Endothelial cell of umbilical vein (primary cell): ENCODE data around the gene CAND2.

Experiments used
- CTCF ChIP-seq, 2 donors: IDR thresholded peaks; 1 replicate in 1 of 2; 2 replicates in 1 of 2; pipeline ENCODE4 v1.5.1; 2011; ENCODE audit warnings: low read length in 2 of 2, mild to moderate bottlenecking in 2 of 2, moderate library complexity in 2 of 2, control low read depth in 1 of 2, inconsistent platforms in 1 of 2, low read depth in 1 of 2; ENCODE audit not compliant: insufficient read depth in 1 of 2; ENCODE audit errors: extremely low read depth in 1 of 2
- EZH2 ChIP-seq: IDR thresholded peaks from 2 replicates; pipeline ENCODE4 v1.6.1; 2012; ENCODE audit warnings: borderline replicate concordance, low read depth, mild to moderate bottlenecking, moderate library complexity, low read length, inconsistent platforms; ENCODE audit not compliant: severe bottlenecking
- MAX ChIP-seq: IDR thresholded peaks from 2 replicates; pipeline ENCODE4 v1.6.1; 2011; ENCODE audit not compliant: insufficient read depth, insufficient read length
- MYC ChIP-seq: IDR thresholded peaks from one replicate; pipeline ENCODE4 v1.6.1; 2011; ENCODE audit warnings: mild to moderate bottlenecking, low read depth, low read length
- POLR2A ChIP-seq: IDR thresholded peaks from 2 replicates; pipeline ENCODE4 v1.6.1; 2012; ENCODE audit warnings: low read depth, mild to moderate bottlenecking, control low read depth, low read length

DNA sequence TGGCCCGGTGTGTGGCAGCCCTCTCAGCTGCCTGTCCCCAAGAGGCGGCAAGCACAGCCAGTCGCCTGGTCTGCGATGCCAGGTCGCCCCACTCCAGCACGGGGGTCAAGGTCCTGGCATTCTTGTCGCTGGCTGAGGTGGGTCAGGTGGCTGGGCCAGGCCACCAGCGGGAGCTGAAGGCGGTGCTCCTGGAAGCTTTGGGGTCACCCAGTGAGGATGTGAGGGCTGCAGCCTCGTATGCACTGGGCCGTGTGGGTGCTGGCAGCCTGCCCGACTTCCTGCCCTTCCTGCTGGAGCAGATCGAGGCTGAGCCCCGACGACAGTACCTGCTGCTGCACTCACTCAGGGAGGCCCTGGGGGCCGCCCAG is 20.8 kb downstream of the CAND2 start:
- TF ChIP-seq CTCF (IDR thresholded peaks at IDR 0.05; ENCODE audit: extremely low read depth in 1 of 2, insufficient read depth in 1 of 2, low read depth in 1 of 2, low read length in 2 of 2) = no peak
- TF ChIP-seq MYC = no peak
- TF ChIP-seq POLR2A = no peak
- TF ChIP-seq MAX = no peak
- TF ChIP-seq EZH2 = no peak
